A673 (cell line): ENCODE results near the gene RGS17.

Experiments
- CTCF ChIP-seq: fragments of 300-800, 200-600 bp; sonication (generic); conservative IDR thresholded peaks from 2 replicates; pipeline ENCODE4 v1.5.1; 2017; ENCODE audit warnings: low read depth, mild to moderate bottlenecking, antibody characterized with exemption, low read length, moderate library complexity, mixed read lengths
- EZH2 ChIP-seq: fragments of 200-600 bp; sonication (generic); IDR thresholded peaks from 2 replicates; pipeline ENCODE4 v1.6.1; 2017; ENCODE audit warnings: borderline replicate concordance, low read depth, mild to moderate bottlenecking, mixed read lengths, antibody characterized with exemption, low read length; ENCODE audit not compliant: poor library complexity, severe bottlenecking

GRCh38 chr6:153096031-153096430 lies 35.1 kb downstream of the RGS17 start:
- TF ChIP-seq CTCF (no peak), EZH2 (no peak)
